Measurements from ENCODE around the gene SERPINA4.

DNA sequence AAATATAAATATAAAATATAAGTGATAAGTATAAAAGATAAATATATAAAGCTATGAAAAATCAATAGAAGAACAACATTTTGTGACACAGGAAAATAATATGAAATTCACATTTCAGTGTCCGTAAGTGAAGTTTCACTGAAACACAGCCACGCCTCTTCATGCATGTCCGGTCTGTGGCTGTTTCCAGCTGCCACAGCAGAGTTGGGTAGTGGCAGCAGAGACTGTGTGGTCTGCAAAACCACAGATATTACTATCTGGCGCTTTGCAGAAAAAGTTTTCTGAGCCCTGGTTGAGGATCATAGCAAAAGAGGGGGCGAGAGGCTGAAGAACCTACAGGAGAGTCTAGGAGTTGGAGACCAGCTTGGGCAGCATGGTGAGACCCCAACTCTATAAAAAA, 780 bp downstream of the SERPINA4 start:
- no peak for TF ChIP-seq EP300 (IDR thresholded peaks at IDR 0.05; ENCODE audit: borderline replicate concordance)
- TF ChIP-seq RAD21 (IDR thresholded peaks at IDR 0.05; ENCODE audit: low read depth), result no peak
- TF ChIP-seq, protein P1, sequence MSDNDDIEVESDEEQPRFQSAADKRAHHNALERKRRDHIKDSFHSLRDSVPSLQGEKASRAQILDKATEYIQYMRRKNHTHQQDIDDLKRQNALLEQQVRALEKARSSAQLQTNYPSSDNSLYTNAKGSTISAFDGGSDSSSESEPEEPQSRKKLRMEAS (IDR thresholded peaks at IDR 0.05), result no peak
- no peak for TF ChIP-seq EGR1 (IDR thresholded peaks at IDR 0.05)
- TF ChIP-seq, protein P2, sequence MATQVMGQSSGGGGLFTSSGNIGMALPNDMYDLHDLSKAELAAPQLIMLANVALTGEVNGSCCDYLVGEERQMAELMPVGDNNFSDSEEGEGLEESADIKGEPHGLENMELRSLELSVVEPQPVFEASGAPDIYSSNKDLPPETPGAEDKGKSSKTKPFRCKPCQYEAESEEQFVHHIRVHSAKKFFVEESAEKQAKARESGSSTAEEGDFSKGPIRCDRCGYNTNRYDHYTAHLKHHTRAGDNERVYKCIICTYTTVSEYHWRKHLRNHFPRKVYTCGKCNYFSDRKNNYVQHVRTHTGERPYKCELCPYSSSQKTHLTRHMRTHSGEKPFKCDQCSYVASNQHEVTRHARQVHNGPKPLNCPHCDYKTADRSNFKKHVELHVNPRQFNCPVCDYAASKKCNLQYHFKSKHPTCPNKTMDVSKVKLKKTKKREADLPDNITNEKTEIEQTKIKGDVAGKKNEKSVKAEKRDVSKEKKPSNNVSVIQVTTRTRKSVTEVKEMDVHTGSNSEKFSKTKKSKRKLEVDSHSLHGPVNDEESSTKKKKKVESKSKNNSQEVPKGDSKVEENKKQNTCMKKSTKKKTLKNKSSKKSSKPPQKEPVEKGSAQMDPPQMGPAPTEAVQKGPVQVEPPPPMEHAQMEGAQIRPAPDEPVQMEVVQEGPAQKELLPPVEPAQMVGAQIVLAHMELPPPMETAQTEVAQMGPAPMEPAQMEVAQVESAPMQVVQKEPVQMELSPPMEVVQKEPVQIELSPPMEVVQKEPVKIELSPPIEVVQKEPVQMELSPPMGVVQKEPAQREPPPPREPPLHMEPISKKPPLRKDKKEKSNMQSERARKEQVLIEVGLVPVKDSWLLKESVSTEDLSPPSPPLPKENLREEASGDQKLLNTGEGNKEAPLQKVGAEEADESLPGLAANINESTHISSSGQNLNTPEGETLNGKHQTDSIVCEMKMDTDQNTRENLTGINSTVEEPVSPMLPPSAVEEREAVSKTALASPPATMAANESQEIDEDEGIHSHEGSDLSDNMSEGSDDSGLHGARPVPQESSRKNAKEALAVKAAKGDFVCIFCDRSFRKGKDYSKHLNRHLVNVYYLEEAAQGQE (IDR thresholded peaks at IDR 0.05; ENCODE audit: low read depth), result no peak
- TF ChIP-seq FOXM1 (IDR thresholded peaks at IDR 0.05; ENCODE audit: borderline replicate concordance, low read depth), result no peak
- no peak for TF ChIP-seq TAF1 (IDR thresholded peaks at IDR 0.05; ENCODE audit: low read depth)
- TF ChIP-seq TEAD4 (IDR thresholded peaks at IDR 0.05), result no peak
- no peak for TF ChIP-seq YY1 (IDR thresholded peaks at IDR 0.05; ENCODE audit: low read depth)
- no peak for TF ChIP-seq ZBTB7A (IDR thresholded peaks at IDR 0.05; ENCODE audit: low read depth)
- no peak for TF ChIP-seq TCF12 (IDR thresholded peaks at IDR 0.05; ENCODE audit: low read depth)
